Measurements from ENCODE around the gene SDHA.

The SDHA gene

GRCh38 chr5:179401-179800, 38.7 kb upstream of the SDHA start:
- DNase-seq (ENCODE audit: low read depth): no peak
- TF ChIP-seq CTCF (IDR thresholded peaks at IDR 0.05; ENCODE audit: low read length, missing control alignments): no peak
- no peak overlapping the region for H3K4me3 ChIP-seq (replicated peaks; ENCODE audit: low read depth, low read length)

GRCh38 chr5:180286-180918, 37.7 kb upstream of the SDHA start:
- H3K4me3 ChIP-seq (replicated peaks; ENCODE audit: low read depth, low read length): no peak overlapping the region
- DNase-seq (ENCODE audit: low read depth): no peak
- TF ChIP-seq CTCF (IDR thresholded peaks at IDR 0.05; ENCODE audit: low read length, missing control alignments): no peak

GRCh38 chr5:181160-181559, 37.0 kb upstream of the SDHA start:
- DNase-seq (ENCODE audit: low read depth): no peak
- no peak for TF ChIP-seq CTCF (IDR thresholded peaks at IDR 0.05; ENCODE audit: low read length, missing control alignments)
- no peak overlapping the region for H3K4me3 ChIP-seq (replicated peaks; ENCODE audit: low read depth, low read length)

DNA sequence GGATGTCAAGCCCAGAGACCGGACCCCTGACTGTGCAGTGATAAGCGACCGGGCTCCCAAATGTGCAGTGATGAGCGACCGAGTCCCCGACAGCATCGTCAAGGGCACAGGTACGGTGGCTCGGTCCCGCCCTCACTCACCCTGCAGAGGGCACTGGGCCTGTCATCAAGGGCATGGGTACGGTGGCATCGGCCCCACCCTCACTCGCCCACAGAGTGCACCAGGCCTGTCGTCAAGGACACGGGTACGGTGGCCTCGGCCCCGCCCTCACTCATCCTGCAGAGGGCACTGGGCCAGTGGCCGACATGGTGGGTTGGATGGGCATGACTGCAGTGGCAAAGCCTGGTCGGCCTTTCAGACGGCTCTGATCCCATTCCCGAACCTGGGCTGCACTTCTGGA, 36.6 kb upstream of the SDHA start:
- H3K4me3 ChIP-seq (replicated peaks; ENCODE audit: low read depth, low read length): no peak overlapping the region
- no peak for DNase-seq (ENCODE audit: low read depth)
- no peak for TF ChIP-seq CTCF (IDR thresholded peaks at IDR 0.05; ENCODE audit: low read length, missing control alignments)

DNA sequence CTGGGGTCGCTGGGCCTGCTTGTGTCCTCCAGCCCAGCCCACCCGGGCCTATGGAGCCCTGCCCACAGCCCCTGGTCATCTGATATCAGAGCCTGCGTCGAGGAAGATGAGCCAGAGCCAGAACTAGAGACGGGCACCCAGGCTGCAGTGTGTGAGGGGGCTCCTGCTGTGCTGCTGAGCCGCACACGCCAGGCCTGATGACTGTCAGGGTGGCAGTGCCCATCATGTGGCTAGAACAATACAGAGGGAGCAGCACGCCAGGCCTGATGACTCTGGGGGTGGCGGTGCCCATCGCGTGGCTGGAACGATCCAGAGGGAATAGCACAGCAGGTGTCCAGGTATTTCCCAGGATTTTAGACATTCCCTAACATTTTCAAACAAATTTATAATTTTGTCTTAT, 36.0 kb upstream of the SDHA start:
- no peak for TF ChIP-seq CTCF (IDR thresholded peaks at IDR 0.05; ENCODE audit: low read length, missing control alignments)
- no peak for DNase-seq (ENCODE audit: low read depth)
- no peak overlapping the region for H3K4me3 ChIP-seq (replicated peaks; ENCODE audit: low read depth, low read length)

DNA sequence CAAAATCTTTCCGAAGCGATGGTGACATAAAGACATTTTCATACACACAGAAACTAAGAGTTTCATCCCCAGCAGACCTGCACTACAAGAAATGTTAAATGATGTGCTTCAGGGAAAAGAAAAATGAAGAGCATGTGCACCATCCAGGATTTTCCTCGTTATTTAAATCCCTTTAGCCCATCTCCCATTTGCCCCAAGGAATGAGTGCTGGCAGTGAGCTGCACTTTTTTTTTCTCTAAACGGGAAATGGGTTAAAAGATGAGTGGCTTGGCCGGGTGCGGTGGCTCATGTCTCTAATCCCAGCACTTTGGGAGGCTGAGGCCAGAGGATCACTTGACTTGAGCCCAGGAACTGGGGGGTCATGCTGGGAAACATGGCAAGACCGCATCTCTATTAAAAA, 33.6 kb upstream of the SDHA start:
- no peak for DNase-seq (ENCODE audit: low read depth)
- TF ChIP-seq CTCF (IDR thresholded peaks at IDR 0.05; ENCODE audit: low read length, missing control alignments): no peak

More for the DNA sequence above, 33.6 kb upstream of the SDHA start:
- H3K4me3 ChIP-seq (replicated peaks; ENCODE audit: low read depth, low read length): no peak overlapping the region
